Loucy (cell line): ENCODE measurements around the gene TLR4.

ENCODE experiments used
- H2AFZ ChIP-seq: fragments of 200-600 bp; sonication (generic); 2 replicates; pipeline ENCODE4 v1.6.0; 2016; ENCODE audit warnings: antibody characterized with exemption, mild to moderate bottlenecking, low read length, moderate library complexity
- H3F3A ChIP-seq: fragments of 200-600 bp; 2 replicates; pipeline ENCODE4 v1.6.0; 2016; ENCODE audit warnings: antibody characterized with exemption, low read depth, mild to moderate bottlenecking
- H3K27me3 ChIP-seq: fragments of 200-600 bp; sonication (generic); 2 replicates; pipeline ENCODE4 v1.6.1; 2014; ENCODE audit warnings: low read length, mild to moderate bottlenecking; ENCODE audit not compliant: insufficient read depth, poor library complexity, severe bottlenecking
- H3K36me3 ChIP-seq: fragments of 200-600 bp; sonication (generic); 2 replicates; pipeline ENCODE4 v1.6.1; 2016; ENCODE audit warnings: low read length; ENCODE audit not compliant: insufficient read depth
- H3K4me1 ChIP-seq: fragments of 200-600 bp; sonication (generic); 2 replicates; pipeline ENCODE4 v1.5.1; 2014; ENCODE audit warnings: low read length, mild to moderate bottlenecking; ENCODE audit not compliant: insufficient read depth, poor library complexity, severe bottlenecking
- H3K4me2 ChIP-seq: fragments of 200-600 bp; sonication (generic); 2 replicates; pipeline ENCODE4 v1.6.0; 2014; ENCODE audit warnings: antibody characterized with exemption, low read length, low read depth, mild to moderate bottlenecking; ENCODE audit not compliant: poor library complexity, severe bottlenecking
- H3K4me3 ChIP-seq: fragments of 200-600 bp; sonication (generic); 2 replicates; pipeline ENCODE4 v1.5.1; 2014; ENCODE audit warnings: low read length, mild to moderate bottlenecking, mixed read lengths; ENCODE audit not compliant: poor library complexity, severe bottlenecking
- H3K79me2 ChIP-seq: fragments of 200-600 bp; sonication (generic); 2 replicates; pipeline ENCODE4 v1.6.1; 2014; ENCODE audit warnings: low read length; ENCODE audit not compliant: insufficient read depth
- H3K9ac ChIP-seq: fragments of 200-600 bp; sonication (generic); 2 replicates; pipeline ENCODE4 v1.6.0; 2014; ENCODE audit warnings: mild to moderate bottlenecking, low read depth, low read length, moderate library complexity; ENCODE audit not compliant: poor library complexity, severe bottlenecking
- H3K9me2 ChIP-seq: fragments of 200-600 bp; sonication (generic); replicated peaks from 2 replicates; pipeline ENCODE4 v1.6.1; 2016; ENCODE audit warnings: low read depth, low read length, mixed read lengths
- H3K9me3 ChIP-seq: fragments of 200-600 bp; sonication (generic); 2 replicates; pipeline ENCODE4 v1.6.1; 2014; ENCODE audit warnings: mild to moderate bottlenecking, antibody characterized with exemption, low read length, low read depth; ENCODE audit not compliant: insufficient read depth
- H4K20me1 ChIP-seq: fragments of 200-600 bp; sonication (generic); 2 replicates; pipeline ENCODE4 v1.6.0; 2014; ENCODE audit warnings: antibody characterized with exemption, low read length, mild to moderate bottlenecking; ENCODE audit not compliant: insufficient read depth, poor library complexity, severe bottlenecking
- EZH2phosphoT487 ChIP-seq: fragments of 200-600 bp; IDR thresholded peaks from 2 replicates; pipeline ENCODE4 v1.6.1; 2018; ENCODE audit warnings: antibody characterized with exemption, mild to moderate bottlenecking, moderate library complexity, borderline replicate concordance
- TF ChIP-seq, protein P1 (sequence below): fragments of 200-600 bp; sonication (generic); conservative IDR thresholded peaks from 2 replicates; pipeline ENCODE4 v1.5.1; 2014; ENCODE audit warnings: mild to moderate bottlenecking, antibody characterized with exemption, low read length

The TLR4 gene

DNA sequence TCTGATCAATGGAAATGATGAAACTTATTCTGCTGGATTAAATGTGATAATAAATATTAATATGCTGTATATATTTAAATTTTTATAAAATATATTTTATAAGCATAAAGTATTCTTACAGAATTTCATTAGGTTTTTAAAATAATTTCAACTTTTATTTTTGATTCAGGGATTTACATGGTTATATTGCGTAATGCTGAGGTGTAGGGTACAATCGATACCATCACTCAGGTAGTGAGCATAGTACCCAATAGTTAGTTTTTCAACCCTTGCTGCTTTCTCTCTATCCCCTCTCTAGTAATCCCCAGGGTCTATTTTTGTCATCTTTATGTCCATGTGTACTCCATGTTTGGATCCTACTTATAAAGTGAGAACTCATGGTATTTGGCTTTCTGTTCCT is 5.7 kb downstream of the TLR4 start:
- no peaks in the 10 kb centered on the region for H3F3A ChIP-seq
- no peaks in the 10 kb centered on the region for H4K20me1 ChIP-seq
- H3K9me2 ChIP-seq = no peaks in the 10 kb centered on the region
- H2AFZ ChIP-seq = no peak overlapping the region
- H3K9me3 ChIP-seq = no peaks in the 10 kb centered on the region
- no peak overlapping the region for H3K4me2 ChIP-seq
- no peak for TF ChIP-seq EZH2phosphoT487
- TF ChIP-seq, protein P1, sequence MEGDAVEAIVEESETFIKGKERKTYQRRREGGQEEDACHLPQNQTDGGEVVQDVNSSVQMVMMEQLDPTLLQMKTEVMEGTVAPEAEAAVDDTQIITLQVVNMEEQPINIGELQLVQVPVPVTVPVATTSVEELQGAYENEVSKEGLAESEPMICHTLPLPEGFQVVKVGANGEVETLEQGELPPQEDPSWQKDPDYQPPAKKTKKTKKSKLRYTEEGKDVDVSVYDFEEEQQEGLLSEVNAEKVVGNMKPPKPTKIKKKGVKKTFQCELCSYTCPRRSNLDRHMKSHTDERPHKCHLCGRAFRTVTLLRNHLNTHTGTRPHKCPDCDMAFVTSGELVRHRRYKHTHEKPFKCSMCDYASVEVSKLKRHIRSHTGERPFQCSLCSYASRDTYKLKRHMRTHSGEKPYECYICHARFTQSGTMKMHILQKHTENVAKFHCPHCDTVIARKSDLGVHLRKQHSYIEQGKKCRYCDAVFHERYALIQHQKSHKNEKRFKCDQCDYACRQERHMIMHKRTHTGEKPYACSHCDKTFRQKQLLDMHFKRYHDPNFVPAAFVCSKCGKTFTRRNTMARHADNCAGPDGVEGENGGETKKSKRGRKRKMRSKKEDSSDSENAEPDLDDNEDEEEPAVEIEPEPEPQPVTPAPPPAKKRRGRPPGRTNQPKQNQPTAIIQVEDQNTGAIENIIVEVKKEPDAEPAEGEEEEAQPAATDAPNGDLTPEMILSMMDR = no peak
- H3K4me3 ChIP-seq = no peak overlapping the region
- no peaks in the 10 kb centered on the region for H3K79me2 ChIP-seq
- H3K4me1 ChIP-seq = no peaks in the 10 kb centered on the region
- H3K27me3 ChIP-seq = no peaks in the 10 kb centered on the region
- no peaks in the 10 kb centered on the region for H3K36me3 ChIP-seq
- H3K9ac ChIP-seq = no peak overlapping the region

DNA sequence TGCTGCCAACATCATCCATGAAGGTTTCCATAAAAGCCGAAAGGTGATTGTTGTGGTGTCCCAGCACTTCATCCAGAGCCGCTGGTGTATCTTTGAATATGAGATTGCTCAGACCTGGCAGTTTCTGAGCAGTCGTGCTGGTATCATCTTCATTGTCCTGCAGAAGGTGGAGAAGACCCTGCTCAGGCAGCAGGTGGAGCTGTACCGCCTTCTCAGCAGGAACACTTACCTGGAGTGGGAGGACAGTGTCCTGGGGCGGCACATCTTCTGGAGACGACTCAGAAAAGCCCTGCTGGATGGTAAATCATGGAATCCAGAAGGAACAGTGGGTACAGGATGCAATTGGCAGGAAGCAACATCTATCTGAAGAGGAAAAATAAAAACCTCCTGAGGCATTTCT is 10.1 kb downstream of the TLR4 start:
- Histone ChIP-seq H3K27me3 (no peaks in the 10 kb centered on the region), H4K20me1 (no peaks in the 10 kb centered on the region), H3K9me2 (no peaks in the 10 kb centered on the region)

DNA sequence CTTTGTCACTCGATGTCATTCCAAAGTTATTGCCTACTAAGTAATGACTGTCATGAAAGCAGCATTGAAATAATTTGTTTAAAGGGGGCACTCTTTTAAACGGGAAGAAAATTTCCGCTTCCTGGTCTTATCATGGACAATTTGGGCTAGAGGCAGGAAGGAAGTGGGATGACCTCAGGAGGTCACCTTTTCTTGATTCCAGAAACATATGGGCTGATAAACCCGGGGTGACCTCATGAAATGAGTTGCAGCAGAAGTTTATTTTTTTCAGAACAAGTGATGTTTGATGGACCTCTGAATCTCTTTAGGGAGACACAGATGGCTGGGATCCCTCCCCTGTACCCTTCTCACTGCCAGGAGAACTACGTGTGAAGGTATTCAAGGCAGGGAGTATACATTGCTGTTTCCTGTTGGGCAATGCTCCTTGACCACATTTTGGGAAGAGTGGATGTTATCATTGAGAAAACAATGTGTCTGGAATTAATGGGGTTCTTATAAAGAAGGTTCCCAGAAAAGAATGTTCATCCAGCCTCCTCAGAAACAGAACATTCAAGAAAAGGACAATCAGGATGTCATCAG is 11.3 kb downstream of the TLR4 start:
- Histone ChIP-seq H3K9ac (no peak overlapping the region), H3K4me1 (no peaks in the 10 kb centered on the region), H3K36me3 (no peaks in the 10 kb centered on the region), H3K79me2 (no peaks in the 10 kb centered on the region), H2AFZ (no peak overlapping the region), H3K4me2 (no peak overlapping the region), H3F3A (no peaks in the 10 kb centered on the region), H3K4me3 (no peak overlapping the region), H3K27me3 (no peaks in the 10 kb centered on the region), H3K9me2 (no peaks in the 10 kb centered on the region), H4K20me1 (no peaks in the 10 kb centered on the region), H3K9me3 (no peaks in the 10 kb centered on the region)
- TF ChIP-seq EZH2phosphoT487 = no peak
- TF ChIP-seq, protein P1 = no peak

More for the DNA sequence above, 10.1 kb downstream of the TLR4 start:
- H3K4me1 ChIP-seq = no peaks in the 10 kb centered on the region
- no peaks in the 10 kb centered on the region for H3K36me3 ChIP-seq
- no peaks in the 10 kb centered on the region for H3F3A ChIP-seq
- H3K4me2 ChIP-seq = no peak overlapping the region
- TF ChIP-seq, protein P1 = no peak
- TF ChIP-seq EZH2phosphoT487 = no peak
- H3K79me2 ChIP-seq = no peaks in the 10 kb centered on the region
- no peak overlapping the region for H3K9ac ChIP-seq
- H3K9me3 ChIP-seq = no peaks in the 10 kb centered on the region
- no peak overlapping the region for H3K4me3 ChIP-seq
- H2AFZ ChIP-seq = no peak overlapping the region
